Testis (tissue), 2 donors: Measurements from ENCODE around the gene RTCA.

Source experiments
- POLR2A ChIP-seq: fragments of 450-650 bp; IDR thresholded peaks from one replicate; pipeline ENCODE4 v1.6.1; 2017; ENCODE audit warnings: antibody characterized with exemption, mild to moderate bottlenecking, moderate library complexity
- TF ChIP-seq, protein P1 (sequence below), 3 experiments: fragments of 450-650 bp in 2 of 3; fragments of 200-600 bp in 1 of 3; sonication (generic) in 1 of 3; IDR thresholded peaks; one replicate each; pipeline ENCODE4 v1.5.1; 2016 to 2019; ENCODE audit warnings: antibody characterized with exemption in 3 of 3, mild to moderate bottlenecking in 2 of 3, moderate library complexity in 1 of 3

DNA sequence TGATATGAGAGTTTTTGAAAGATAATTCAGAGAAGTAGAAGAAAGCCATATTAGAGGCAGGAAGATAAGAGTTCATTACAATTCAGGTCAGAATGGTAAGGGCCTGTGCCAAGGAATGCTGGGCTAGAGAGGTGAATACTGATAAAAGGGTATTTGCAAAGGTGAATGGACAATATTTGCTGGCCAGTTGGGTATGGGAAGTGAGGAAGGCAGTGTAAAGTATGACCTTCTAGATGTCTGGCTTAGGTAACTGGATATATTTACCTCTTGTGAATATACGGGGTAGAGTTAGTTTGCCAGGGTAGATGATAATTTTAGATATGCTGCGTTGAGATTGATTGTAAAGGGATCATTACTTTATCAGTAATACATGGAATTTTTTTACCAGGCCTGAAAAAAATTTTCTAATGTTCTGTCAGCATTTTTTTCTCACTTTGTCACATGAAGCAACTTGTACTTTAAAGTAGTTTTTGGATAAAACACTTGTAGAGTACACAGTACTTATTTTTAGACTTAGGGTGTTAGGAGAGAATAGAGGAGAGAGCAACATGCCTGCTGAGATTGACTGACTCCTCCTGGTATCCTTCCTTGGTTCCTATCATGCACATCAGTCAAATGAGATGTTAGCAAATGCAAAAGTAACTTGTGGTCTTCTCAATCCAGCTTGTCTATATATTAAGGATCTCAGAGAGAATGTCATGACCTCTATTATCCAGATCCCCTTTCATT lies 14.1 kb downstream of the RTCA start:
- no peak for TF ChIP-seq POLR2A
- TF ChIP-seq, protein P1, sequence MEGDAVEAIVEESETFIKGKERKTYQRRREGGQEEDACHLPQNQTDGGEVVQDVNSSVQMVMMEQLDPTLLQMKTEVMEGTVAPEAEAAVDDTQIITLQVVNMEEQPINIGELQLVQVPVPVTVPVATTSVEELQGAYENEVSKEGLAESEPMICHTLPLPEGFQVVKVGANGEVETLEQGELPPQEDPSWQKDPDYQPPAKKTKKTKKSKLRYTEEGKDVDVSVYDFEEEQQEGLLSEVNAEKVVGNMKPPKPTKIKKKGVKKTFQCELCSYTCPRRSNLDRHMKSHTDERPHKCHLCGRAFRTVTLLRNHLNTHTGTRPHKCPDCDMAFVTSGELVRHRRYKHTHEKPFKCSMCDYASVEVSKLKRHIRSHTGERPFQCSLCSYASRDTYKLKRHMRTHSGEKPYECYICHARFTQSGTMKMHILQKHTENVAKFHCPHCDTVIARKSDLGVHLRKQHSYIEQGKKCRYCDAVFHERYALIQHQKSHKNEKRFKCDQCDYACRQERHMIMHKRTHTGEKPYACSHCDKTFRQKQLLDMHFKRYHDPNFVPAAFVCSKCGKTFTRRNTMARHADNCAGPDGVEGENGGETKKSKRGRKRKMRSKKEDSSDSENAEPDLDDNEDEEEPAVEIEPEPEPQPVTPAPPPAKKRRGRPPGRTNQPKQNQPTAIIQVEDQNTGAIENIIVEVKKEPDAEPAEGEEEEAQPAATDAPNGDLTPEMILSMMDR (IDR thresholded peaks at IDR 0.05), result no peak
